Progenitor cell of endocrine pancreas (in vitro differentiated cells): Measurements from ENCODE around the gene AK8. TPM values are rescaled to one million over a fixed set of nuclear protein-coding genes. Genes with fewer than 3 reads are reported as not detected.

Experiments
- DNase-seq: peaks from one replicate; pipeline ENCODE4 v3.0.0; 2021; ENCODE audit warnings: low spot score; ENCODE audit not compliant: unreplicated experiment
- H3K27ac Mint-ChIP-seq: 2 replicates; pipeline ENCODE4 v1.8.0; 2021; ENCODE audit warnings: mild to moderate bottlenecking, moderate library complexity, mixed read lengths
- H3K27me3 Mint-ChIP-seq: 2 replicates; pipeline ENCODE4 v1.8.0; 2021; ENCODE audit warnings: mixed read lengths
- H3K36me3 Mint-ChIP-seq: 2 replicates; pipeline ENCODE4 v1.8.0; 2022; ENCODE audit warnings: mixed read lengths; ENCODE audit not compliant: insufficient read depth
- H3K4me1 Mint-ChIP-seq: 2 replicates; pipeline ENCODE4 v1.8.0; 2021; ENCODE audit warnings: low read depth, mixed read lengths
- H3K4me3 Mint-ChIP-seq: 2 replicates; pipeline ENCODE4 v1.8.0; 2021; ENCODE audit warnings: low read depth, mild to moderate bottlenecking, moderate library complexity, mixed read lengths
- H3K9me3 Mint-ChIP-seq: 2 replicates; pipeline ENCODE4 v1.8.0; 2021; ENCODE audit warnings: low read depth, mixed read lengths
- CTCF ChIP-seq: fragments of 200-600 bp; sonication (generic); IDR thresholded peaks from one replicate; pipeline ENCODE4 v1.5.0; 2021; ENCODE audit warnings: antibody characterized with exemption, mild to moderate bottlenecking; ENCODE audit not compliant: unreplicated experiment
- total RNA-seq: library from RNA; stranded (reverse); gene quantifications from 2 replicates; pipeline ENCODE4 v1.2.1, GENCODE V29; 2021

The AK8 gene
- total RNA-seq, 1 donor from 2014 or later = 1.9 TPM

- peaks cover 4% of the 10 kb centered on the region for H3K9me3 Mint-ChIP-seq
- DNase-seq = no peak
- TF ChIP-seq CTCF = no peak
- H3K27me3 Mint-ChIP-seq = peaks cover 11% of the 10 kb centered on the region
- H3K27ac Mint-ChIP-seq = no peak overlapping the region
- no peaks in the 10 kb centered on the region for H3K36me3 Mint-ChIP-seq
- H3K4me3 Mint-ChIP-seq = no peak overlapping the region
- no peaks in the 10 kb centered on the region for H3K4me1 Mint-ChIP-seq
Measured at GRCh38 chr9:132814937-132815336, 63.1 kb downstream of the AK8 start.

GRCh38 chr9:132813115-132813771 lies 64.8 kb downstream of the AK8 start:
- no peak overlapping the region for H3K27ac Mint-ChIP-seq
- H3K27me3 Mint-ChIP-seq = peaks cover 15% of the 10 kb centered on the region
- TF ChIP-seq CTCF = no peak
- no peak overlapping the region for H3K4me3 Mint-ChIP-seq
- no peak for DNase-seq
- H3K36me3 Mint-ChIP-seq = no peaks in the 10 kb centered on the region
- no peaks in the 10 kb centered on the region for H3K4me1 Mint-ChIP-seq
- peaks cover 4% of the 10 kb centered on the region for H3K9me3 Mint-ChIP-seq

- H3K4me3 Mint-ChIP-seq = no peak overlapping the region
- no peaks in the 10 kb centered on the region for H3K9me3 Mint-ChIP-seq
- H3K36me3 Mint-ChIP-seq = no peaks in the 10 kb centered on the region
- TF ChIP-seq CTCF = no peak
- no peak overlapping the region for H3K27ac Mint-ChIP-seq
- peaks cover 16% of the 10 kb centered on the region for H3K27me3 Mint-ChIP-seq
- no peak for DNase-seq
- H3K4me1 Mint-ChIP-seq = no peaks in the 10 kb centered on the region
Measured at GRCh38 chr9:132811985-132812384, 66.1 kb downstream of the AK8 start.

GRCh38 chr9:132810314-132810713 lies 67.8 kb downstream of the AK8 start:
- H3K27me3 Mint-ChIP-seq = peaks cover 25% of the 10 kb centered on the region
- no peaks in the 10 kb centered on the region for H3K4me1 Mint-ChIP-seq
- no peak for DNase-seq
- no peak overlapping the region for H3K4me3 Mint-ChIP-seq
- TF ChIP-seq CTCF = no peak
- H3K9me3 Mint-ChIP-seq = no peaks in the 10 kb centered on the region
- no peak overlapping the region for H3K27ac Mint-ChIP-seq
- no peaks in the 10 kb centered on the region for H3K36me3 Mint-ChIP-seq

GRCh38 chr9:132809677-132810271 lies 68.3 kb downstream of the AK8 start:
- H3K36me3 Mint-ChIP-seq = no peaks in the 10 kb centered on the region
- H3K9me3 Mint-ChIP-seq = no peaks in the 10 kb centered on the region
- no peak for DNase-seq
- peaks cover 27% of the 10 kb centered on the region for H3K27me3 Mint-ChIP-seq
- H3K27ac Mint-ChIP-seq = no peak overlapping the region
- no peaks in the 10 kb centered on the region for H3K4me1 Mint-ChIP-seq
- TF ChIP-seq CTCF = no peak
- no peak overlapping the region for H3K4me3 Mint-ChIP-seq
